Endothelial cell of umbilical vein (primary cell): ENCODE data around the gene MEGF11. TPM values are rescaled to one million over a fixed set of nuclear protein-coding genes. Genes with fewer than 3 reads are reported as not detected.
A peak's percentile ranks its signal among the peaks of the same experiment; 100 is the strongest.

ENCODE experiments used
- BruUV-seq: library from RNA; stranded (reverse); fragments of 400-500 nt; replicated peaks from 2 replicates; lab custom pipeline; 2021; lab: Mats Ljungman, UMichigan
- CTCF ChIA-PET: fragments of 300-600, 350-600 bp; sonication (Branson Sonifier 250); formaldehyde crosslinking; loops from one replicate; lab custom pipeline; 2021; ENCODE audit warnings: antibody characterized with exemption, inconsistent platforms; lab: Charles Lee
- POLR2A ChIA-PET: fragments of 300-600, 350-600 bp; sonication (Branson Sonifier 250); formaldehyde crosslinking; loops from one replicate; lab custom pipeline; 2021; ENCODE audit warnings: antibody characterized with exemption, inconsistent platforms; lab: Charles Lee
- DNase-seq: peaks from one replicate; pipeline ENCODE4 v3.0.0-alpha.2; 2011; ENCODE audit warnings: low read depth, low spot score
- FAIRE-seq: peaks from 2 replicates; lab custom pipeline; 2011; peaks lifted over from hg19 to GRCh38; lab: Jason Lieb, UNC
- H2AFZ ChIP-seq: 2 replicates; pipeline ENCODE4 v1.6.0; 2012; ENCODE audit warnings: low read depth, low read length, control low read depth, inconsistent platforms
- H3K27ac ChIP-seq: 2 replicates; pipeline ENCODE4 v1.5.1; 2011; ENCODE audit warnings: low read depth, mild to moderate bottlenecking, control low read depth, low read length, moderate library complexity; ENCODE audit not compliant: insufficient read depth
- H3K27me3 ChIP-seq, 2 experiments: 2 replicates each; pipeline versions ENCODE4 v1.6.0 to v1.6.1; 2011; ENCODE audit warnings: low read length in 2 of 2, mixed read lengths in 1 of 2; ENCODE audit not compliant: control insufficient read depth in 2 of 2, insufficient read depth in 2 of 2
- H3K36me3 ChIP-seq, 2 experiments: 2 replicates in 1 of 2; 3 replicates in 1 of 2; pipeline ENCODE4 v1.5.1; 2011; ENCODE audit warnings: low read length in 2 of 2, mild to moderate bottlenecking in 1 of 2, moderate library complexity in 1 of 2; ENCODE audit not compliant: control insufficient read depth in 2 of 2, insufficient read depth in 2 of 2; ENCODE audit errors: extremely low read depth in 1 of 2
- H3K4me1 ChIP-seq: 3 replicates; pipeline ENCODE4 v1.5.1; 2011; ENCODE audit warnings: mild to moderate bottlenecking, low read length; ENCODE audit not compliant: control insufficient read depth, insufficient read depth; ENCODE audit errors: extremely low read depth
- H3K4me2 ChIP-seq: 2 replicates; pipeline ENCODE4 v1.6.1; 2011; ENCODE audit warnings: low read length, control low read depth, mixed read lengths; ENCODE audit not compliant: insufficient read depth
- H3K4me3 ChIP-seq, 3 experiments: fragments of 200-600 bp in 1 of 3; sonication (generic), shearing (Covaris generic) in 1 of 3; replicated peaks in 1 of 3; 2 replicates each; pipeline ENCODE4 v1.5.1; 2011 to 2016; ENCODE audit warnings: control low read depth in 3 of 3, low read length in 3 of 3, mild to moderate bottlenecking in 2 of 3, inconsistent platforms in 1 of 3, low read depth in 1 of 3, moderate library complexity in 1 of 3; ENCODE audit not compliant: insufficient read depth in 1 of 3
- H3K79me2 ChIP-seq: 2 replicates; pipeline ENCODE4 v1.6.0; 2012; ENCODE audit warnings: low read length, inconsistent platforms; ENCODE audit not compliant: control insufficient read depth, insufficient read depth
- H3K9ac ChIP-seq: replicated peaks from 2 replicates; pipeline ENCODE3; 2011; ENCODE audit warnings: low read length, control low read depth; ENCODE audit not compliant: insufficient read depth; ENCODE audit errors: extremely low read depth
- H3K9me1 ChIP-seq: replicated peaks from 3 replicates; pipeline ENCODE4 v1.6.0; 2011; ENCODE audit warnings: mild to moderate bottlenecking, low read length; ENCODE audit not compliant: control insufficient read depth, insufficient read depth; ENCODE audit errors: extremely low read depth
- H3K9me3 ChIP-seq: replicated peaks from 2 replicates; pipeline ENCODE4 v1.5.1; 2012; ENCODE audit warnings: low read length, inconsistent platforms; ENCODE audit not compliant: control insufficient read depth, insufficient read depth
- H4K20me1 ChIP-seq: replicated peaks from 2 replicates; pipeline ENCODE3; 2011; ENCODE audit warnings: mild to moderate bottlenecking, low read length; ENCODE audit not compliant: control insufficient read depth, insufficient read depth; ENCODE audit errors: extremely low read depth
- EZH2 ChIP-seq: IDR thresholded peaks from 2 replicates; pipeline ENCODE4 v1.6.1; 2012; ENCODE audit warnings: borderline replicate concordance, low read depth, mild to moderate bottlenecking, moderate library complexity, low read length, inconsistent platforms; ENCODE audit not compliant: severe bottlenecking
- FOS ChIP-seq: IDR thresholded peaks from 2 replicates; pipeline ENCODE4 v1.6.1; 2011; ENCODE audit warnings: mild to moderate bottlenecking, low read length, moderate library complexity, borderline replicate concordance; ENCODE audit not compliant: insufficient read depth
- GATA2 ChIP-seq: IDR thresholded peaks from 2 replicates; pipeline ENCODE4 v1.7.0; 2011; ENCODE audit warnings: low read depth, mild to moderate bottlenecking, moderate library complexity, mixed read lengths, low read length; ENCODE audit not compliant: insufficient read length, insufficient read depth
- JUN ChIP-seq: IDR thresholded peaks from 2 replicates; pipeline ENCODE4 v1.6.1; 2011; ENCODE audit warnings: borderline replicate concordance, low read depth; ENCODE audit not compliant: insufficient read length, insufficient read depth
- MYC ChIP-seq: IDR thresholded peaks from one replicate; pipeline ENCODE4 v1.6.1; 2011; ENCODE audit warnings: mild to moderate bottlenecking, low read depth, low read length
- POLR2AphosphoS5 ChIP-seq: IDR thresholded peaks from 2 replicates; pipeline ENCODE4 v1.6.1; 2012; ENCODE audit warnings: low read depth, mild to moderate bottlenecking, control low read depth, low read length, moderate library complexity; ENCODE audit not compliant: insufficient read depth
- dilution Hi-C: fragments of 300-500 bp; cut with MboI; formaldehyde crosslinking; loops from one replicate; pipeline ENCODE4 v1.15.0; 2019; ENCODE audit warnings: low sequenced_read_pairs; ENCODE audit not compliant: extremely low pct_ligation_motif_present
- intact Hi-C: fragments of 100-400 bp; cut with micrococcal nuclease; formaldehyde crosslinking; loops from one replicate; pipeline ENCODE4 v1.10.0; 2022
- polyA plus RNA-seq, 4 experiments: library from polyadenylated mRNA; depleted of rRNA in 3 of 4; stranded (reverse) in 3 of 4; unstranded in 1 of 4; fragments of >200 nt; gene quantifications; 2 replicates each; pipeline versions ENCODE4 v1.2.1 to v1.2.3, GENCODE V29; 2011 to 2012; ENCODE audit warnings: missing spikeins in 1 of 4
- total RNA-seq: library from RNA; stranded (reverse); gene quantifications from 2 replicates; pipeline ENCODE4 v1.2.3, GENCODE V29; 2021
- TF ChIP-seq, protein P1 (sequence below), 2 donors: IDR thresholded peaks; 1 replicate in 1 of 2; 2 replicates in 1 of 2; pipeline ENCODE4 v1.5.1; 2011; ENCODE audit warnings: low read length in 2 of 2, mild to moderate bottlenecking in 2 of 2, moderate library complexity in 2 of 2, control low read depth in 1 of 2, inconsistent platforms in 1 of 2, low read depth in 1 of 2; ENCODE audit not compliant: insufficient read depth in 1 of 2; ENCODE audit errors: extremely low read depth in 1 of 2
- TF ChIP-seq, protein P2 (sequence below): IDR thresholded peaks from 2 replicates; pipeline ENCODE4 v1.6.1; 2011; ENCODE audit not compliant: insufficient read depth, insufficient read length

MEGF11 gene
- total and polyA plus RNA-seq, 2 donors (not counting 3 experiments of a cell fraction or from before 2014, with no cell fraction given) = not detected

DNA sequence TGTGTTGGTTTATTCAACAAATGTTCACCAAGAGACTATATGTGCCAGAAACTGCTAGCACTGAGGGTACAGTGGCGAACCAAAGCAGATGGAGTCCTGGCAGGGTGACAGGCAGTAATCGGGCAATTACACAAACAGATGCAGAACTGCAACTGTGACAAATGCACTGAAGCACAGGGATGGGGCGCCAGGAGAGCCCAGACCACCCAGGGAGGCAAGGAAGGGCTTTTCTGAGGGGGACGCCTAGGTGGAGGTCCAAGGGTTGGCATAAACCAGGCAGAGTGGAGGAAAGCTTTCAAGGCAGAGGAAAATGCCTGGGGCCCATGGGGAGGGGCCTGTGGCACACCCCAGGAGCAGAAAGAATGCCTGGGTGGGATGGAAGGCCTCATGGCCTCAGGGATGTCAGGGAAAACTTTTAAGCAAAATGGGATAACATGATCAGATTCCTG is 45.3 kb upstream of the MEGF11 start:
- Histone ChIP-seq H3K27ac (no peak overlapping the region), H3K36me3 (peaks cover 0 to 4% of the 10 kb centered on the region in 2 experiments), H3K4me2 (no peak overlapping the region), H3K27me3 (no peaks in the 10 kb centered on the region), H3K9ac (no peak overlapping the region), H4K20me1 (no peaks in the 10 kb centered on the region), H3K9me3 (no peaks in the 10 kb centered on the region), H3K4me3 (no peak overlapping the region), H3K79me2 (peaks cover 10% of the 10 kb centered on the region), H3K4me1 (peaks cover 22% of the 10 kb centered on the region), H2AFZ (no peak overlapping the region), H3K9me1 (no peaks in the 10 kb centered on the region)
- ChIA-PET CTCF (interaction anchor here (0.6 kb wide), 1 partner anchor 23 kb away, joined by 3 read pairs; no protein-coding TSS in a partner anchor), POLR2A (no interaction called here)
- TF ChIP-seq FOS (no peak), JUN (no peak)
- FAIRE-seq (peak; percentile 12), DNase-seq (no peak)
- dilution Hi-C loops = no loop called here
- BruUV-seq = no TSS peak
- intact Hi-C loops = no loop called here

- dilution Hi-C loops = no loop called here
- no TSS peak for BruUV-seq
- no peak overlapping the region for H3K4me2 ChIP-seq
- H3K36me3 ChIP-seq = no peaks in the 10 kb centered on the region
- CTCF ChIA-PET = interaction anchor here (1.3 to 4.3 kb wide), 2 partner anchors 8 to 202 kb away, joined by 4 to 36 read pairs; partner anchors contain the start of gene SNAPC5
- intact Hi-C loops = no loop called here
- TF ChIP-seq MYC (no peak), POLR2AphosphoS5 (no peak), GATA2 (no peak), EZH2 (no peak), FOS (no peak)
- TF ChIP-seq, protein P1, sequence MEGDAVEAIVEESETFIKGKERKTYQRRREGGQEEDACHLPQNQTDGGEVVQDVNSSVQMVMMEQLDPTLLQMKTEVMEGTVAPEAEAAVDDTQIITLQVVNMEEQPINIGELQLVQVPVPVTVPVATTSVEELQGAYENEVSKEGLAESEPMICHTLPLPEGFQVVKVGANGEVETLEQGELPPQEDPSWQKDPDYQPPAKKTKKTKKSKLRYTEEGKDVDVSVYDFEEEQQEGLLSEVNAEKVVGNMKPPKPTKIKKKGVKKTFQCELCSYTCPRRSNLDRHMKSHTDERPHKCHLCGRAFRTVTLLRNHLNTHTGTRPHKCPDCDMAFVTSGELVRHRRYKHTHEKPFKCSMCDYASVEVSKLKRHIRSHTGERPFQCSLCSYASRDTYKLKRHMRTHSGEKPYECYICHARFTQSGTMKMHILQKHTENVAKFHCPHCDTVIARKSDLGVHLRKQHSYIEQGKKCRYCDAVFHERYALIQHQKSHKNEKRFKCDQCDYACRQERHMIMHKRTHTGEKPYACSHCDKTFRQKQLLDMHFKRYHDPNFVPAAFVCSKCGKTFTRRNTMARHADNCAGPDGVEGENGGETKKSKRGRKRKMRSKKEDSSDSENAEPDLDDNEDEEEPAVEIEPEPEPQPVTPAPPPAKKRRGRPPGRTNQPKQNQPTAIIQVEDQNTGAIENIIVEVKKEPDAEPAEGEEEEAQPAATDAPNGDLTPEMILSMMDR (IDR thresholded peaks at IDR 0.05; ENCODE audit: extremely low read depth in 1 of 2, insufficient read depth in 1 of 2, low read depth in 1 of 2, low read length in 2 of 2) = no peak
- TF ChIP-seq, protein P2, sequence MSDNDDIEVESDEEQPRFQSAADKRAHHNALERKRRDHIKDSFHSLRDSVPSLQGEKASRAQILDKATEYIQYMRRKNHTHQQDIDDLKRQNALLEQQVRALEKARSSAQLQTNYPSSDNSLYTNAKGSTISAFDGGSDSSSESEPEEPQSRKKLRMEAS = no peak
- no peaks in the 10 kb centered on the region for H4K20me1 ChIP-seq
- DNase-seq = no peak
- no peak for FAIRE-seq
- no peaks in the 10 kb centered on the region for H3K27me3 ChIP-seq
- no peak overlapping the region for H3K27ac ChIP-seq
- no peak overlapping the region for H2AFZ ChIP-seq
- peaks cover 10% of the 10 kb centered on the region for H3K79me2 ChIP-seq
- no peak overlapping the region for H3K9ac ChIP-seq
- no peak overlapping the region for H3K4me3 ChIP-seq
- H3K4me1 ChIP-seq = peaks cover 30% of the 10 kb centered on the region
- no peaks in the 10 kb centered on the region for H3K9me3 ChIP-seq
- no peaks in the 10 kb centered on the region for H3K9me1 ChIP-seq
- POLR2A ChIA-PET = no interaction called here
These were observed 42.6 kb upstream of the MEGF11 start for GRCh38 chr15:66296186-66296585.
